ENCODE data around the gene CSTPP1. TPM values are rescaled to one million over a fixed set of nuclear protein-coding genes. Genes with fewer than 3 reads are reported as not detected.

Gene CSTPP1
- total RNA-seq, 3 donors from 2014 or later, result 31.9 to 41.1 (median 32.8) TPM

DNA sequence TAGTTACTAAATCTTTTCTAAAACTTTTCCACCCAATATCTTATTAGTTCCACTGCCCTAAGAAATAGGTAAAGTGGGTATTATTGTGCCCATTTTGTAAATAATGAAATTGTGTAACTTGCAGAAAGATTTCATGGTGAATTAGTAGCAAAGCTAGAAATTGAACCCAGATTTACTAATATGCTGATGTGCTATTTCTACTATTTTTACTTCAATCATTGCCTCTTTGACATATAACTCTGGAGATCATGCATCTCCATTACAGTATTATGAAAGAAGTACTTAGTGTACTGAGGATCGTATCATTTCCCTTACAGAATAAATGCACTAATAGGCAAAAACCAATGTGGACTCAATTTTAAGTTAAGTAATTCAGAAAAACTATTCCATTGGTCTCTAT is 119.0 kb downstream of the CSTPP1 start:
- Histone ChIP-seq H3K4me1 (ENCODE audit: low read depth) (no peaks in the 10 kb centered on the region), H3K36me3 (ENCODE audit: low read depth) (no peaks in the 10 kb centered on the region), H3K4me3 (no peak overlapping the region), H3K9me3 (no peaks in the 10 kb centered on the region)
- TF ChIP-seq, protein P1, sequence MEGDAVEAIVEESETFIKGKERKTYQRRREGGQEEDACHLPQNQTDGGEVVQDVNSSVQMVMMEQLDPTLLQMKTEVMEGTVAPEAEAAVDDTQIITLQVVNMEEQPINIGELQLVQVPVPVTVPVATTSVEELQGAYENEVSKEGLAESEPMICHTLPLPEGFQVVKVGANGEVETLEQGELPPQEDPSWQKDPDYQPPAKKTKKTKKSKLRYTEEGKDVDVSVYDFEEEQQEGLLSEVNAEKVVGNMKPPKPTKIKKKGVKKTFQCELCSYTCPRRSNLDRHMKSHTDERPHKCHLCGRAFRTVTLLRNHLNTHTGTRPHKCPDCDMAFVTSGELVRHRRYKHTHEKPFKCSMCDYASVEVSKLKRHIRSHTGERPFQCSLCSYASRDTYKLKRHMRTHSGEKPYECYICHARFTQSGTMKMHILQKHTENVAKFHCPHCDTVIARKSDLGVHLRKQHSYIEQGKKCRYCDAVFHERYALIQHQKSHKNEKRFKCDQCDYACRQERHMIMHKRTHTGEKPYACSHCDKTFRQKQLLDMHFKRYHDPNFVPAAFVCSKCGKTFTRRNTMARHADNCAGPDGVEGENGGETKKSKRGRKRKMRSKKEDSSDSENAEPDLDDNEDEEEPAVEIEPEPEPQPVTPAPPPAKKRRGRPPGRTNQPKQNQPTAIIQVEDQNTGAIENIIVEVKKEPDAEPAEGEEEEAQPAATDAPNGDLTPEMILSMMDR (IDR thresholded peaks at IDR 0.05), result no peak
- intact Hi-C loops (cut with DNase I, micrococcal nuclease), result no loop called here
- no peak for DNase-seq
- no peak for ATAC-seq

DNA sequence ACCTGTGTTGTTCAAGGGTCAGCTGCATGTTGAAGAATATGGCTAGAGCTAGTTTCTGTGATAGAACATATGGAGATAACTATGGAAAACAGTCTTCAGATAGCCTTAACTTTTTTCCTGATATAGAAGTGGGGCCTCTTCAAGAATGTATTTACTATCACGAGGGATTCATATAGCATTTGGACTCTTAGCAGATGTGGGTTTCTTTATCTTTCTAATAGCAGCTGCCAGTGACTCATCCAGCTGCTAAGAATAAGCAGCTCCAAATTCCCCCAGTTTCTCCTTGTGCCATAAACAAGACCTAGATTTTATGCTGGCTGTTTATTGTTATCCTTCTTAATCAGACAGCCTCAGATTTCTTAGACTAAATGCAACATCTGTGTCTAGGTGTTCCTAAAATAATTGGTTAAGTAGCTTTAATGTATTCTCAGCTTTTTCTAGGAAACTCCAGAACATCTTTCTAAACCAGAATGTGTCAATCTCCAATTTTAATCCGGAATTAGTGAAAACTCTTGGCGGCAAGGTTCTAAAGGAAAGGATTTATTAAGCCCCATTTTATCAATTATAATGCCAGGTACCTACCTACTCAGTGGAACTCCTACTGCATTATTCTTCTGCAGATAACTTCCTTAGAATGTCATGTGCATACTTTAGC is 119.8 kb downstream of the CSTPP1 start:
- Histone ChIP-seq H3K4me1 (ENCODE audit: low read depth) (no peaks in the 10 kb centered on the region), H3K36me3 (ENCODE audit: low read depth) (no peaks in the 10 kb centered on the region), H3K9me3 (no peaks in the 10 kb centered on the region), H3K4me3 (no peak overlapping the region)
- TF ChIP-seq, protein P1 (IDR thresholded peaks at IDR 0.05), result no peak
- intact Hi-C loops (cut with DNase I, micrococcal nuclease), result no loop called here
- ATAC-seq (no peak), DNase-seq (no peak)

DNA sequence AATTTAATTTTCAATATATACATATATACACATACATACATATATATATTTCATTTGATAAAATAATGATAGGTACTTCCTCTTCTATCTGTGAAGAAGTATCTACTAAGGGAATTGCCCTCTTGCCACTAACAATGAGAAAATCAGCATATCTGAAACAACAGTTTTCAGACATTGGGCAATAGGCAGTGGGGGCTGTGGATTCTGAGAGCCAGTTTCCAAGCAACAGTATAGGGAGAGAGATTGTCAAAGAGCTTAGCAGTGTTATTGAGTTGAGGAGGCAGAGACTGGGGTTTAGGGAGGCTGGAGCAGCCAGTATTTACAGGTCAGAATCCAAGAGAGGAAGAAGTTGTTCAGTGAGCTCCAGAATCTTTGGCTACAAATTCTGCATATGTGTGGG is 120.8 kb downstream of the CSTPP1 start:
- intact Hi-C loops (cut with DNase I, micrococcal nuclease), result no loop called here
- DNase-seq (no peak), ATAC-seq (no peak)
- H3K9me3 ChIP-seq, result no peaks in the 10 kb centered on the region
- H3K4me3 ChIP-seq, result no peak overlapping the region
- no peaks in the 10 kb centered on the region for H3K4me1 ChIP-seq (ENCODE audit: low read depth)
- TF ChIP-seq, protein P1 (IDR thresholded peaks at IDR 0.05), result no peak
- no peaks in the 10 kb centered on the region for H3K36me3 ChIP-seq (ENCODE audit: low read depth)

DNA sequence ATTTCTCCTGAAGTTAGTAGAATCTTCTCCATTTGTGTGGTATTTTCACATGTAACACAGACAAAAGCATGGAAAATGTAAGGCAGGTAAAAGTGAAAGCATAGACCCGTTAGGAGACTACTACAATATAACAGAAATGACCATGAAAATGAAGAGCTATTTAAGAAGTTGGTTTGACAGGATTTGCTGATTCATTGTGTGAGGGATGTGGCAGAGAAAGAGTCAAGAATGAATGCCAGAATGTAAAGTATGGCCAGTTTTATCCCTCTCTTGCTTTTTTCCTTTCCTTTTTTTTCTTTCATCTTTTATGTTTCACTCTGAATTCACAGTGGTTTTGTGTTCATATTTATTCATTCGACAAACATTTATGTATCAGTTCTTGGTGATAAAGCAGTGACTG is 124.2 kb downstream of the CSTPP1 start:
- DNase-seq (no peak), ATAC-seq (no peak)
- no peaks in the 10 kb centered on the region for H3K9me3 ChIP-seq
- no peak overlapping the region for H3K4me3 ChIP-seq
- no peaks in the 10 kb centered on the region for H3K4me1 ChIP-seq (ENCODE audit: low read depth)
- intact Hi-C loops (cut with DNase I, micrococcal nuclease), result no loop called here
- H3K36me3 ChIP-seq (ENCODE audit: low read depth), result no peaks in the 10 kb centered on the region
- TF ChIP-seq, protein P1 (IDR thresholded peaks at IDR 0.05), result no peak

DNA sequence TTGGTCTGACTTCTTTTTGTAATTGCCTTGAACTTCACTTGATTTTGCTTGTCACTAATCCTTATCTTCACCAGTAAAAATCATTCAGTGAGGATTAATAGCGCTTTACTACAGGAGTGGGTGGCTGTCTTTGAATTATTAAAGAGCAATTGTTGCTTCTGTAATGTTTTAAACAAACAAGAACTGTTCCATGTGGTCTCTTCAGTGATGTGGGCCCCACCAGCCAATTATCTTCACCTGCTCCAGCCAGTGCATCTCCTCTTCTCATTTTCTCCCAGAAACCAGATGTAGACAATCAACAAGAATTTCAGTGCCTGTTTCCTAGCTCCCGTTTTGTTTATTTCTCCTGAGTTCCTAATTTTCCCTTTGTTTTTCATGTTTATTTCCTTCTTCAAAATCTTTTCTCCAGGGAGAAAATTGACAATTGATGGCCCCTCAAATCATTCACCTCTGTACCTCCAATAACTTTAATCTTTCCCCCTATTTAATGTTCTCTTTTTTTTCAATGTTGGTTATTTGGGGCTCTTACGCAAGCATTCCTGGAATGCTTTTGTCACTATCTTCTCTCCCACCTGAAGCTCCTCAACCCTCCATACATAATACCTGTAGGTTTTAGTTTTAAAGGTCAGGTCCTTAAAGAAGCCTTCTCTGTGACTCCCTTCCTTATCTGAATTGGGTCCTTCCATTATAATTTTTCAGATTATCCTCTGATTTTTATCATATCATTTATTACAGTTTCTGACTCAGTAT is 125.0 kb downstream of the CSTPP1 start:
- Histone ChIP-seq H3K4me1 (ENCODE audit: low read depth) (no peaks in the 10 kb centered on the region), H3K36me3 (ENCODE audit: low read depth) (no peaks in the 10 kb centered on the region), H3K4me3 (no peak overlapping the region), H3K9me3 (no peaks in the 10 kb centered on the region)
- TF ChIP-seq, protein P1 (IDR thresholded peaks at IDR 0.05), result no peak
- no peak for DNase-seq
- intact Hi-C loops (cut with DNase I, micrococcal nuclease), result no loop called here
- ATAC-seq, result no peak
